Cerebellar cortex (tissue), 1 donor: ENCODE data around the gene DCHS1.
A peak's percentile ranks its signal among the peaks of the same experiment; 100 is the strongest.

ENCODE experiments used
- DNase-seq: peaks from one replicate; pipeline ENCODE4 v3.0.0-alpha.2; 2015; ENCODE audit warnings: low spot score

DCHS1 gene

GRCh38 chr11:6611092-6611962 lies 44.3 kb downstream of the DCHS1 start:
- DNase-seq: peak; percentile 22

GRCh38 chr11:6610591-6610990 lies 45.0 kb downstream of the DCHS1 start:
- no peak for DNase-seq

GRCh38 chr11:6609502-6610015 lies 46.0 kb downstream of the DCHS1 start:
- DNase-seq: no peak

- DNase-seq: no peak
Measured at GRCh38 chr11:6608726-6609501, 46.7 kb downstream of the DCHS1 start.

- no peak for DNase-seq
Measured at GRCh38 chr11:6608011-6608410, 47.6 kb downstream of the DCHS1 start.

- no peak for DNase-seq
Measured at GRCh38 chr11:6607190-6607795, 48.3 kb downstream of the DCHS1 start.

GRCh38 chr11:6606471-6607189 lies 49.0 kb downstream of the DCHS1 start:
- peak; percentile 76 for DNase-seq

GRCh38 chr11:6604790-6605189 lies 50.8 kb downstream of the DCHS1 start:
- no peak for DNase-seq

GRCh38 chr11:6604081-6604626 lies 51.5 kb downstream of the DCHS1 start:
- DNase-seq: peak; percentile 77

GRCh38 chr11:6603287-6604080 lies 52.1 kb downstream of the DCHS1 start, which contains the start of the genes ILK and RRP8:
TSS of gene ILK (plus strand) at chr11:6603774. CDS start at chr11:6604272, 498 bp downstream.
TSS of gene RRP8 (minus strand) at chr11:6603616. CDS start at chr11:6603502, 114 bp downstream.
- peak; percentile 91 for DNase-seq

GRCh38 chr11:6602096-6602940 lies 53.3 kb downstream of the DCHS1 start:
- DNase-seq: no peak

GRCh38 chr11:6601041-6601461 lies 54.6 kb downstream of the DCHS1 start:
- DNase-seq: no peak

GRCh38 chr11:6599881-6600390 lies 55.7 kb downstream of the DCHS1 start:
- no peak for DNase-seq

GRCh38 chr11:6599449-6599848 lies 56.2 kb downstream of the DCHS1 start:
- DNase-seq: no peak

- no peak for DNase-seq
Measured at GRCh38 chr11:6598555-6598954, 57.1 kb downstream of the DCHS1 start.

GRCh38 chr11:6596239-6596877 lies 59.3 kb downstream of the DCHS1 start:
- DNase-seq: peak; percentile 21

- no peak for DNase-seq
Measured at GRCh38 chr11:6594142-6594768, 61.4 kb downstream of the DCHS1 start.

- DNase-seq: no peak
Measured at GRCh38 chr11:6588018-6588417, 67.6 kb downstream of the DCHS1 start.
